ENCODE measurements around the gene ITGB6.

The ITGB6 gene

GRCh38 chr2:160226367-160226766, 26.3 kb upstream of the ITGB6 start:
- no peak for TF ChIP-seq CTCF (IDR thresholded peaks at IDR 0.05; ENCODE audit: borderline replicate concordance, insufficient read depth, low read depth, low read length)
- no peak overlapping the region for H3K4me3 ChIP-seq (ENCODE audit: low read depth, low read length)

GRCh38 chr2:160225722-160226121, 25.6 kb upstream of the ITGB6 start:
- TF ChIP-seq CTCF (IDR thresholded peaks at IDR 0.05; ENCODE audit: borderline replicate concordance, insufficient read depth, low read depth, low read length) = no peak

GRCh38 chr2:160224507-160224906, 24.4 kb upstream of the ITGB6 start:
- H3K4me3 ChIP-seq (ENCODE audit: low read depth, low read length) = no peak overlapping the region
- TF ChIP-seq CTCF (IDR thresholded peaks at IDR 0.05; ENCODE audit: borderline replicate concordance, insufficient read depth, low read depth, low read length) = no peak

More at GRCh38 chr2:160225722-160226121, 25.6 kb upstream of the ITGB6 start:
- H3K4me3 ChIP-seq (ENCODE audit: low read depth, low read length) = no peak overlapping the region

DNA sequence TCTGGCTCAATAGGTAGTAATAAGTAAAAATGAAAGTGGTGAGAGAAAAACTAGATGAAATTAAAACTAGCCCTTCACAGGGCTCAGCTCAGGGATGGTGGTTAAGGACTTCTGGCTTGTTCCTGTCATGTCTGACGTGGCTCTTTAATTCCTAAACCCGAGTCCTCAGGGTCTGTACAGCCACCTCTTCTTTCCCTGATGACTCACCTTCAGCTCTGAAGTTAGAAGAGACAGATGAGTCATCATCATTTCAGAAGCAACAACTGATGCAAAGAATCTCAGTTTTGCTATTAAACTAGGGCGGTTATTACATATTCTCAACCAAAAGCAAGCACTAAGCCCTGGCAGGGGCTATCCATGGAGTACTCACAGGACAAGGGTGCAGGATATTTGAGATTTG, 24.0 kb upstream of the ITGB6 start:
- TF ChIP-seq CTCF (IDR thresholded peaks at IDR 0.05; ENCODE audit: borderline replicate concordance, insufficient read depth, low read depth, low read length) = no peak
- no peak overlapping the region for H3K4me3 ChIP-seq (ENCODE audit: low read depth, low read length)

GRCh38 chr2:160223560-160223959, 23.5 kb upstream of the ITGB6 start:
- TF ChIP-seq CTCF (IDR thresholded peaks at IDR 0.05; ENCODE audit: borderline replicate concordance, insufficient read depth, low read depth, low read length) = no peak

GRCh38 chr2:160222546-160223283, 22.6 kb upstream of the ITGB6 start:
- no peak overlapping the region for H3K4me3 ChIP-seq (ENCODE audit: low read depth, low read length)
- TF ChIP-seq CTCF (IDR thresholded peaks at IDR 0.05; ENCODE audit: borderline replicate concordance, insufficient read depth, low read depth, low read length) = no peak

More at GRCh38 chr2:160223560-160223959, 23.5 kb upstream of the ITGB6 start:
- H3K4me3 ChIP-seq (ENCODE audit: low read depth, low read length) = no peak overlapping the region

All from GM12875 (cell line).